GM23248 (cell line): Measurements from ENCODE around the gene LDLRAD3. TPM values are rescaled to one million over a fixed set of nuclear protein-coding genes. Genes with fewer than 3 reads are reported as not detected.

Experiments
- DNase-seq: peaks from one replicate; pipeline ENCODE4 v3.0.0-alpha.2; 2015
- H2AFZ ChIP-seq: fragments of 200-600 bp; sonication (generic); 2 replicates; pipeline ENCODE4 v1.6.1; 2016; ENCODE audit warnings: antibody characterized with exemption
- H3F3A ChIP-seq: fragments of 200-600 bp; sonication (generic); 2 replicates; pipeline ENCODE4 v1.6.1; 2016; ENCODE audit warnings: mild to moderate bottlenecking, antibody characterized with exemption, mixed run types; ENCODE audit not compliant: insufficient read depth
- H3K27ac ChIP-seq: fragments of 200-600 bp; sonication (generic); 2 replicates; pipeline ENCODE4 v1.5.1; 2016; ENCODE audit warnings: mild to moderate bottlenecking
- H3K27me3 ChIP-seq: fragments of 200-600 bp; sonication (generic); replicated peaks from 2 replicates; pipeline ENCODE4 v1.6.1; 2016; ENCODE audit warnings: mild to moderate bottlenecking; ENCODE audit not compliant: insufficient read depth
- H3K36me3 ChIP-seq: fragments of 200-600 bp; sonication (generic); 2 replicates; pipeline ENCODE4 v1.6.1; 2016; ENCODE audit warnings: low read depth, mild to moderate bottlenecking
- H3K4me1 ChIP-seq: fragments of 200-600 bp; sonication (generic); 2 replicates; pipeline ENCODE4 v1.6.1; 2016; ENCODE audit warnings: mild to moderate bottlenecking; ENCODE audit not compliant: insufficient read depth
- H3K4me2 ChIP-seq: fragments of 200-600 bp; sonication (generic); one replicate; pipeline ENCODE4 v1.6.1; 2016; ENCODE audit warnings: mild to moderate bottlenecking; ENCODE audit not compliant: unreplicated experiment
- H3K4me3 ChIP-seq: fragments of 200-600 bp; sonication (generic); 2 replicates; pipeline ENCODE4 v1.5.1; 2016; ENCODE audit warnings: mild to moderate bottlenecking
- H3K79me2 ChIP-seq: fragments of 200-600 bp; sonication (generic); 2 replicates; pipeline ENCODE4 v1.6.1; 2016; ENCODE audit warnings: mild to moderate bottlenecking; ENCODE audit not compliant: insufficient read depth
- H3K9ac ChIP-seq: fragments of 200-600 bp; sonication (generic); 2 replicates; pipeline ENCODE4 v1.6.1; 2016; ENCODE audit warnings: mild to moderate bottlenecking
- H3K9me2 ChIP-seq: fragments of 200-600 bp; sonication (generic); 2 replicates; pipeline ENCODE4 v1.6.1; 2016; ENCODE audit warnings: mixed run types, mild to moderate bottlenecking, moderate library complexity; ENCODE audit not compliant: insufficient read depth
- H3K9me3 ChIP-seq: fragments of 200-600 bp; sonication (generic); one replicate; pipeline ENCODE4 v1.6.1; 2017; ENCODE audit warnings: low read depth
- H4K20me1 ChIP-seq: fragments of 200-600 bp; sonication (generic); 2 replicates; pipeline ENCODE4 v1.6.0; 2016; ENCODE audit not compliant: insufficient read depth
- EZH2 ChIP-seq: fragments of 200-600 bp; sonication (generic); IDR thresholded peaks from 2 replicates; pipeline ENCODE4 v1.6.1; 2018; ENCODE audit warnings: antibody characterized with exemption, mild to moderate bottlenecking; ENCODE audit not compliant: insufficient read depth, poor library complexity, severe bottlenecking
- EZH2phosphoT487 ChIP-seq: fragments of 200-600 bp; sonication (generic); IDR thresholded peaks from 2 replicates; pipeline ENCODE4 v1.6.1; 2018; ENCODE audit warnings: antibody characterized with exemption, moderate library complexity, mild to moderate bottlenecking, low read depth; ENCODE audit not compliant: insufficient read depth
- WGBS, 2 experiments: methylation state at CpG; one replicate each; pipeline ENCODE4 v1.1.6; 2015 to 2017; ENCODE audit warnings: low lambda C conversion rate in 2 of 2, low coverage in 1 of 2; ENCODE audit errors: missing lambda C conversion rate in 2 of 2; 5-methylcytosine and 5-hydroxymethylcytosine counted together
- in situ Hi-C: fragments of 300-500 bp; cut with MboI; formaldehyde crosslinking; loops from 2 replicates; pipeline ENCODE4 v1.15.0; 2020
- polyA plus RNA-seq: library from polyadenylated mRNA; unstranded; fragments of >200 nt; fragmentation: Nextera tagmentation; extraction: Ambion mirVana; gene quantifications from 2 replicates; pipeline ENCODE4 v1.2.1, GENCODE V29; 2016
- total RNA-seq: library from RNA; depleted of rRNA; stranded (reverse); fragments of >200 nt; shearing (Covaris generic); gene quantifications from 2 replicates; pipeline ENCODE4 v1.2.3, GENCODE V29; 2014

The LDLRAD3 gene
- total and polyA plus RNA-seq, 2 experiments from 2014 or later, result 6.2 to 6.6 TPM

DNA sequence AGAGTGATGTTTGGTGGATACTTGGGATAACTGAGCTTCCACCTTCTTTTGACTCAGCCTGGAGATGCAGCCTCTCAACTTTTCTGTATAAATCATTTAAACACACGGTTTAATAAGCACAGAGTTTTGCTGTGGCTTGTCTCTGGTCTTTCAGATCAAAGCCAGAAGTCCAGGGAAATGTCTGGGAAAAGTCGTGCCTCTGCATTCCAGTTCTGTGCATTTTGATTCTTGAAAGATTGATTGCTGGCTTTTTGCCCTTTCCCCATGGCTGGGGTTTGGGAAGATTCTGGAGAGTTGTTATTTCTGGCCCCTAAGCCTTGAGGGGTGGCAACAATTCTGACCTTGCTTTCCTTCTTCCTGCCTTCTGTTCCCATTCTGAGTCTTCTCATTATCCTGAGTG is 191.2 kb downstream of the LDLRAD3 start:
- H3F3A ChIP-seq, result 0 out of 2 replicates have a peak, but pooled peaks cover 6% of the 10 kb centered on the region
- H3K36me3 ChIP-seq, result no peaks in the 10 kb centered on the region
- no peaks in the 10 kb centered on the region for H3K9me3 ChIP-seq
- H3K4me2 ChIP-seq, result no peak overlapping the region
- no peaks in the 10 kb centered on the region for H3K79me2 ChIP-seq
- TF ChIP-seq EZH2phosphoT487 (no peak), EZH2 (no peak)
- H2AFZ ChIP-seq, result no peak overlapping the region
- H3K4me1 ChIP-seq, result 0 out of 2 replicates have a peak, but pooled peaks cover 3% of the 10 kb centered on the region
- H3K4me3 ChIP-seq, result no peak overlapping the region
- no peaks in the 10 kb centered on the region for H3K27me3 ChIP-seq
- 46 to 58% methylated on average over 2 of the region's 2 CpGs for WGBS, 2 experiments
- H3K27ac ChIP-seq, result no peak overlapping the region
- DNase-seq, result no peak
- in situ Hi-C loops, result loop anchor here (25.0 kb wide), 1 partner anchor 523 kb away; the partner anchor contains the start of gene FJX1
- H3K9me2 ChIP-seq, result no peaks in the 10 kb centered on the region
- H3K9ac ChIP-seq, result no peak overlapping the region
- no peaks in the 10 kb centered on the region for H4K20me1 ChIP-seq

DNA sequence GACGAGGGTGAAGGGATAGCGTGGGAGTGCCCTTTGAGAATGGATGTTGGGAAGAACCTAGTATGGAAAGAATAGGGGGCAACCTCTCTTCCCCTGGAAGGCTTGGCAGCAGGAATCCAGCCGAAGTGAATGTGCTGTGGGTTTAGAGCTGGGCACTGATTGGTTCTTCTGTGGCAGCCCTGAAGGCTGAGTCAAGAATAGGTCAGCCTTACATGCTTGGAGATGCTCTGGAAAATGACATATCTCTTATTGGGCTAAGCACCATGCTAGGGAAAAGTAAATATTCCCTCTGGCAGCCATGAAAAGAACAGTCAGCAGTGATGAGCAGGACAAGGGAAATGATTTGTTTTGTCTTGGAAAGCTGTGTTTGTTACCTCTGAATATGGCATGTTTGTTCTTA is 195.9 kb downstream of the LDLRAD3 start:
- no peaks in the 10 kb centered on the region for H4K20me1 ChIP-seq
- H3K79me2 ChIP-seq, result no peaks in the 10 kb centered on the region
- no peaks in the 10 kb centered on the region for H3K9me3 ChIP-seq
- WGBS, 2 experiments, result 91 to 94% methylated on average over 3 of the region's 3 CpGs
- H3F3A ChIP-seq, result no peaks in the 10 kb centered on the region
- H3K4me1 ChIP-seq, result no peaks in the 10 kb centered on the region
- no peak overlapping the region for H3K4me2 ChIP-seq
- no peak overlapping the region for H3K4me3 ChIP-seq
- no peaks in the 10 kb centered on the region for H3K36me3 ChIP-seq
- no peaks in the 10 kb centered on the region for H3K27me3 ChIP-seq
- H3K27ac ChIP-seq, result no peak overlapping the region
- TF ChIP-seq EZH2phosphoT487 (no peak), EZH2 (no peak)
- no peak for DNase-seq
- no peaks in the 10 kb centered on the region for H3K9me2 ChIP-seq
- H2AFZ ChIP-seq, result no peak overlapping the region
- in situ Hi-C loops, result loop anchor here (25.0 kb wide), 1 partner anchor 527 kb away; the partner anchor contains the start of gene FJX1
- H3K9ac ChIP-seq, result no peak overlapping the region

DNA sequence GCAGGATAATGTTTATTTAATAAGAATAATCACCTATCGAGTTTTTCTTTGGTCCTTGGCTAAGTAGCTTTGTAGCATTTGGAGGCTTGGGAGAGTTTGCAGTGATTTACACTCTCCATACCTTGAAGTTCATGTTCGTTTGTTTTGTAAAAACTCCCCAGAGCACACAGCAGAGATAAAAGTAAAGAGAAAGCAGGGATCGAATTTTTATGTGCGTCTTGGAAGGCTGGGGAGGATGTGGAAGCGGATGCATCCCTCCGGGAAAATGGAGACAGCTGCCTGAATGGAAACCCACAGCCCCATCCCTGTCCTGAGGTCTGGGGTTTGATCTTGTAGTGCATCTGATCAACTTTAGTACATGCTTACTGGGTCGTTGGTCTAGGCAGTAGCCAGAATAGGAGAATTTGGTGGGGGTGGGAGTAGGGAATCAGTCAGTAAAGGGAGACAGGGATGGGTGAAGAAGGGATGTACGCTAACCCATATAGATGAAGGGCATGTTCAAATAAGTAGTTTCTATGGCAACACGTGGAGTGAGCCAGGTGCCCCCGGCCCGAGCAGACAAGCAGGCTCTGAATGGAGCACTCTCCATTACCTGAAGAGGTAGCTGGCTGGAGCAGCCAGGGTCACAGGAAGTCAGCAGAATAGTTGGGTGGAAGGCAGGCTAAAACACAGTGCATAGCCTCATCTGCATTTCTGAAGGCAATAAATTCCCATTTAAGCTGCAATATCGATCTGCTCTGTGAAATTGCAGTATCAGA is 197.5 kb downstream of the LDLRAD3 start:
- no peaks in the 10 kb centered on the region for H4K20me1 ChIP-seq
- H2AFZ ChIP-seq, result no peak overlapping the region
- H3K4me1 ChIP-seq, result no peaks in the 10 kb centered on the region
- H3K9me2 ChIP-seq, result no peaks in the 10 kb centered on the region
- DNase-seq, result no peak
- no peaks in the 10 kb centered on the region for H3K27me3 ChIP-seq
- H3K36me3 ChIP-seq, result no peaks in the 10 kb centered on the region
- H3K9me3 ChIP-seq, result no peaks in the 10 kb centered on the region
- H3K9ac ChIP-seq, result no peak overlapping the region
- WGBS, 2 experiments, result 84 to 88% methylated on average over 12 of the region's 12 CpGs
- no peak overlapping the region for H3K27ac ChIP-seq
- H3F3A ChIP-seq, result no peaks in the 10 kb centered on the region
- in situ Hi-C loops, result loop anchor here (25.0 kb wide), 1 partner anchor 529 kb away; the partner anchor contains the start of gene FJX1
- H3K79me2 ChIP-seq, result no peaks in the 10 kb centered on the region
- no peak overlapping the region for H3K4me2 ChIP-seq
- H3K4me3 ChIP-seq, result no peak overlapping the region
- TF ChIP-seq EZH2phosphoT487 (no peak), EZH2 (no peak)

DNA sequence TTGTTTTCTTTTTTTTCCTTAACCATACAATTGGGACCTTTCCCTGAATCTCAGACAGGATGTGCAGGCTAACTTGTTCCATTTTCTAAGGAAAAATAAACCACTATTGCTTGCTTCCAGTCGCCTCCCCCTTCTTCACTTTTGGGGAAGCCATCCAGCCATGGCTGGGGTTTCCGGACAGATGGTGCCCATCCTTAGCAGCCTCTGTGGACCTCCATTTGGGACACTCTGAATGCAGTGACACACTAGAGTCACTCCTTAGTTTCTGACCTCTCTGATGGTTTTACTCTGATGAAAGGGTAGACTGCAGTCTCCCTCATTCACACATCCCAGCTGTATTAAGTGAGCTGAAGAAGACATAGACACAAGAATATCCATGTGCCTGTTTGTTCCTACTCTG is 198.1 kb downstream of the LDLRAD3 start:
- Histone ChIP-seq H3K4me1 (no peaks in the 10 kb centered on the region), H3F3A (no peaks in the 10 kb centered on the region), H3K27me3 (no peaks in the 10 kb centered on the region), H3K27ac (no peak overlapping the region), H3K9ac (no peak overlapping the region), H3K79me2 (no peaks in the 10 kb centered on the region), H3K4me2 (no peak overlapping the region), H3K9me3 (no peaks in the 10 kb centered on the region), H3K4me3 (no peak overlapping the region), H3K36me3 (no peaks in the 10 kb centered on the region), H2AFZ (no peak overlapping the region), H4K20me1 (no peaks in the 10 kb centered on the region), H3K9me2 (no peaks in the 10 kb centered on the region)
- DNase-seq, result no peak
- in situ Hi-C loops, result loop anchor here (25.0 kb wide), 1 partner anchor 530 kb away; the partner anchor contains the start of gene FJX1
- 85 to 87% methylated on average over 2 of the region's 2 CpGs for WGBS, 2 experiments
- TF ChIP-seq EZH2 (no peak), EZH2phosphoT487 (no peak)
